ENCODE measurements around the gene DTX3L. TPM values are rescaled to one million over a fixed set of nuclear protein-coding genes. Genes with fewer than 3 reads are reported as not detected.

Gene DTX3L
- total and polyA plus RNA-seq, 5 donors, result 5.2 to 24.1 (median 13.2) TPM

Other genes starting within 250 kb of the DTX3L start
- gene CSTA, start 239.1 kb upstream of the DTX3L start, total RNA-seq, result 1 to 10 TPM; 1.5 to 4.1 (median 3.8) TPM
- 3.6 TPM for gene CSTA, start 239.1 kb upstream of the DTX3L start, polyA plus RNA-seq
- 10 to 100 TPM; 16.7 to 35.3 (median 22.8) TPM for gene MIX23, start 181.1 kb upstream of the DTX3L start, total RNA-seq
- 44.7 TPM for gene MIX23, start 181.1 kb upstream of the DTX3L start, polyA plus RNA-seq
- 100 to 1,000 TPM; 134 to 174 (median 146) TPM for gene FAM162A, start 180.2 kb upstream of the DTX3L start, total RNA-seq
- 300 TPM for gene FAM162A, start 180.2 kb upstream of the DTX3L start, polyA plus RNA-seq
- gene WDR5B, start 148.3 kb upstream of the DTX3L start, total RNA-seq, result 1 to 10 TPM; 3.3 to 4.0 (median 3.8) TPM
- gene WDR5B, start 148.3 kb upstream of the DTX3L start, polyA plus RNA-seq, result 2.0 TPM
- gene KPNA1, start 49.4 kb upstream of the DTX3L start, total RNA-seq, result 10 to 100 TPM; 50.1 to 66.9 (median 51.8) TPM
- 12.7 TPM for gene KPNA1, start 49.4 kb upstream of the DTX3L start, polyA plus RNA-seq
- 10 to 100 TPM; 12.6 to 24.5 (median 14.4) TPM for gene PARP9, start within 50 bp of the DTX3L start, total RNA-seq
- 9.2 TPM for gene PARP9, start within 50 bp of the DTX3L start, polyA plus RNA-seq
- gene PARP15, start 13.3 kb downstream of the DTX3L start, total RNA-seq, result 1 to 10 TPM in 1 of 4 donors, under 1 TPM in 3; 0.82 to 1.6 (median 0.93) TPM
- 0.95 TPM for gene PARP15, start 13.3 kb downstream of the DTX3L start, polyA plus RNA-seq
- 10 to 100 TPM; 13.8 to 21.8 (median 16.6) TPM for gene PARP14, start 116.5 kb downstream of the DTX3L start, total RNA-seq
- 6.9 TPM for gene PARP14, start 116.5 kb downstream of the DTX3L start, polyA plus RNA-seq
- 1 to 10 TPM; 5.7 to 8.3 (median 6.9) TPM for gene HSPBAP1, start 229.5 kb downstream of the DTX3L start, total RNA-seq
- 5.6 TPM for gene HSPBAP1, start 229.5 kb downstream of the DTX3L start, polyA plus RNA-seq
- gene SLC49A4, start 230.7 kb downstream of the DTX3L start, total RNA-seq, result 10 to 100 TPM; 19.9 to 26.8 (median 20.8) TPM
- 13.4 TPM for gene SLC49A4, start 230.7 kb downstream of the DTX3L start, polyA plus RNA-seq